H1 (cell line): ENCODE measurements around the gene PGAP3. TPM values are rescaled to one million over a fixed set of nuclear protein-coding genes. Genes with fewer than 3 reads are reported as not detected.

Source experiments
- CEBPB ChIP-seq: IDR thresholded peaks from 2 replicates; pipeline ENCODE4 v1.6.1; 2012; ENCODE audit warnings: low read depth, low read length
- CHD1 ChIP-seq: IDR thresholded peaks from 2 replicates; pipeline ENCODE4 v1.6.1; 2012; ENCODE audit warnings: low read depth, low read length, improper control_type of control experiment
- CHD7 ChIP-seq: fragments of 300-600 bp; sonication (generic); IDR thresholded peaks from 2 replicates; pipeline ENCODE4 v1.7.1; 2012; ENCODE audit warnings: low read length, moderate library complexity, mild to moderate bottlenecking, inconsistent platforms; ENCODE audit not compliant: insufficient replicate concordance
- E2F6 ChIP-seq: IDR thresholded peaks from 2 replicates; pipeline ENCODE4 v1.6.1; 2012; ENCODE audit warnings: inconsistent platforms
- EZH2 ChIP-seq: fragments of 200-600 bp; sonication (generic); IDR thresholded peaks from 2 replicates; pipeline ENCODE4 v1.7.1; 2012; ENCODE audit warnings: low read depth, mild to moderate bottlenecking, moderate library complexity, low read length, inconsistent platforms; ENCODE audit not compliant: severe bottlenecking
- JUND ChIP-seq: IDR thresholded peaks from 2 replicates; pipeline ENCODE4 v1.6.1; 2011; ENCODE audit warnings: mild to moderate bottlenecking, improper control_type of control experiment, low read length
- NRF1 ChIP-seq: IDR thresholded peaks from 2 replicates; pipeline ENCODE4 v1.6.1; 2011; ENCODE audit warnings: mild to moderate bottlenecking, low read depth, low read length, improper control_type of control experiment
- POLR2AphosphoS5 ChIP-seq: IDR thresholded peaks from 2 replicates; pipeline ENCODE4 v1.6.1; 2011; ENCODE audit warnings: low read depth, low read length
- RNF2 ChIP-seq: fragments of 200-900, 300-1000 bp; sonication (generic); IDR thresholded peaks from 2 replicates; pipeline ENCODE4 v1.7.1; 2016; ENCODE audit warnings: borderline replicate concordance, low read depth, mild to moderate bottlenecking, antibody characterized with exemption, low read length; ENCODE audit not compliant: poor library complexity, severe bottlenecking; ENCODE audit errors: missing control alignments
- SIN3A ChIP-seq, 2 experiments: IDR thresholded peaks in 1 of 2; conservative IDR thresholded peaks in 1 of 2; 2 replicates each; pipeline ENCODE4 v1.6.1; 2011 to 2012; ENCODE audit warnings: low read length in 2 of 2, improper control_type of control experiment in 1 of 2, low read depth in 1 of 2, mild to moderate bottlenecking in 1 of 2
- ZNF274 ChIP-seq: IDR thresholded peaks from 2 replicates; pipeline ENCODE4 v1.7.0; 2012; ENCODE audit warnings: low read length, borderline replicate concordance; ENCODE audit errors: extremely low read depth
- polyA plus RNA-seq, 7 experiments: library from polyadenylated mRNA; depleted of rRNA in 3 of 7; stranded (reverse) in 5 of 7; unstranded in 2 of 7; fragments of >200 nt in 5 of 7; fragments of 200-250 nt in 2 of 7; gene quantifications; 1 replicate in 5 of 7; 2 replicates in 1 of 7; 4 replicates in 1 of 7; pipeline versions ENCODE4 v1.2.1 to v1.2.3, GENCODE V29; 2011 to 2013; ENCODE audit warnings: missing spikeins in 2 of 7, mixed read lengths in 2 of 7
- total RNA-seq: library from RNA; stranded (reverse); fragmentation: NEBNext Ultra II Directional; extraction: Animal tissue kit (Norgen Biotek cat#: 25700); gene quantifications from 2 replicates; pipeline ENCODE4 v1.2.1, GENCODE V29; 2021

The PGAP3 gene
- total and polyA plus RNA-seq, 2 of the 8 experiments (the other 6 are each of a cell fraction or from before 2014, with no cell fraction given), result 21.0 to 30.7 TPM

- TF ChIP-seq CHD7 (no peak), ZNF274 (no peak), CHD1 (no peak), NRF1 (no peak), POLR2AphosphoS5 (no peak), JUND (no peak), RNF2 (no peak), SIN3A (conservative IDR thresholded peaks at IDR 0.05 in 1 of 2, IDR thresholded peaks at IDR 0.05 in 1 of 2; ENCODE audit: low read depth in 1 of 2, low read length in 2 of 2) (no peak), E2F6 (no peak), EZH2 (no peak), CEBPB (no peak)
- TF ChIP-seq, all 59 proteins: peak for 0
Measured at GRCh38 chr17:39706383-39706782, 18.5 kb upstream of the PGAP3 start (continued).
